SU-DHL-6 (cell line): ENCODE results near the gene STAP1.

Experiments used
- EZH2phosphoT487 ChIP-seq: fragments of 200-600 bp; sonication (generic), shearing (Covaris generic); conservative IDR thresholded peaks from 2 replicates; pipeline ENCODE4 v1.6.1; 2018; ENCODE audit warnings: mild to moderate bottlenecking, antibody characterized with exemption, low read length, moderate library complexity, mixed read lengths
- TF ChIP-seq, protein P1 (sequence below): fragments of 200-600 bp; sonication (generic); IDR thresholded peaks from one replicate; pipeline ENCODE4 v1.5.1; 2017; ENCODE audit warnings: antibody characterized with exemption, mild to moderate bottlenecking, low read length, moderate library complexity; ENCODE audit not compliant: insufficient read depth, poor library complexity, severe bottlenecking

DNA sequence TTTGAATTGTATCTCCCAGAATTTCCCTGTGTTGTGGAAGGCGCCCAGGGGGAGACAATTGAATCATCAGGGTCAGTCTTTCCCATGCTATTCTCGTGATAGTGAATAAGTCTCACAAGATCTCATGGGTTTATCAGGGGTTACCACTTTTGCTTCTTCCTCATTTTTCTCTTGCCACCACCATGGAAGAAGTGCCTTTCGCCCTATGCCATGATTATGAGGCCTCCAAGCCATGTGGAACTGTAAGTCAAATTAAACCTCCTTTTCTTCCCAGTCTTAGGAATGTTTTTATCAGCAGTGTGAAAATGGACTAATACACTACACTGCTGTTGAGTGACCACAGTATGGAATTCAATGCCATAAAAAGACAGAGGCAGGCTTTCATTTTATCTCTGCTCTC lies 25.4 kb upstream of the STAP1 start:
- TF ChIP-seq, protein P1, sequence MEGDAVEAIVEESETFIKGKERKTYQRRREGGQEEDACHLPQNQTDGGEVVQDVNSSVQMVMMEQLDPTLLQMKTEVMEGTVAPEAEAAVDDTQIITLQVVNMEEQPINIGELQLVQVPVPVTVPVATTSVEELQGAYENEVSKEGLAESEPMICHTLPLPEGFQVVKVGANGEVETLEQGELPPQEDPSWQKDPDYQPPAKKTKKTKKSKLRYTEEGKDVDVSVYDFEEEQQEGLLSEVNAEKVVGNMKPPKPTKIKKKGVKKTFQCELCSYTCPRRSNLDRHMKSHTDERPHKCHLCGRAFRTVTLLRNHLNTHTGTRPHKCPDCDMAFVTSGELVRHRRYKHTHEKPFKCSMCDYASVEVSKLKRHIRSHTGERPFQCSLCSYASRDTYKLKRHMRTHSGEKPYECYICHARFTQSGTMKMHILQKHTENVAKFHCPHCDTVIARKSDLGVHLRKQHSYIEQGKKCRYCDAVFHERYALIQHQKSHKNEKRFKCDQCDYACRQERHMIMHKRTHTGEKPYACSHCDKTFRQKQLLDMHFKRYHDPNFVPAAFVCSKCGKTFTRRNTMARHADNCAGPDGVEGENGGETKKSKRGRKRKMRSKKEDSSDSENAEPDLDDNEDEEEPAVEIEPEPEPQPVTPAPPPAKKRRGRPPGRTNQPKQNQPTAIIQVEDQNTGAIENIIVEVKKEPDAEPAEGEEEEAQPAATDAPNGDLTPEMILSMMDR: no peak
- no peak for TF ChIP-seq EZH2phosphoT487
